Measurements from ENCODE around the gene RNF220. TPM values are rescaled to one million over a fixed set of nuclear protein-coding genes. Genes with fewer than 3 reads are reported as not detected.

Gene RNF220
- total and polyA plus RNA-seq, 2 of the 13 experiments (the other 11 are each of a cell fraction or from before 2014, with no cell fraction given) = 48.2 to 72.1 TPM

DNA sequence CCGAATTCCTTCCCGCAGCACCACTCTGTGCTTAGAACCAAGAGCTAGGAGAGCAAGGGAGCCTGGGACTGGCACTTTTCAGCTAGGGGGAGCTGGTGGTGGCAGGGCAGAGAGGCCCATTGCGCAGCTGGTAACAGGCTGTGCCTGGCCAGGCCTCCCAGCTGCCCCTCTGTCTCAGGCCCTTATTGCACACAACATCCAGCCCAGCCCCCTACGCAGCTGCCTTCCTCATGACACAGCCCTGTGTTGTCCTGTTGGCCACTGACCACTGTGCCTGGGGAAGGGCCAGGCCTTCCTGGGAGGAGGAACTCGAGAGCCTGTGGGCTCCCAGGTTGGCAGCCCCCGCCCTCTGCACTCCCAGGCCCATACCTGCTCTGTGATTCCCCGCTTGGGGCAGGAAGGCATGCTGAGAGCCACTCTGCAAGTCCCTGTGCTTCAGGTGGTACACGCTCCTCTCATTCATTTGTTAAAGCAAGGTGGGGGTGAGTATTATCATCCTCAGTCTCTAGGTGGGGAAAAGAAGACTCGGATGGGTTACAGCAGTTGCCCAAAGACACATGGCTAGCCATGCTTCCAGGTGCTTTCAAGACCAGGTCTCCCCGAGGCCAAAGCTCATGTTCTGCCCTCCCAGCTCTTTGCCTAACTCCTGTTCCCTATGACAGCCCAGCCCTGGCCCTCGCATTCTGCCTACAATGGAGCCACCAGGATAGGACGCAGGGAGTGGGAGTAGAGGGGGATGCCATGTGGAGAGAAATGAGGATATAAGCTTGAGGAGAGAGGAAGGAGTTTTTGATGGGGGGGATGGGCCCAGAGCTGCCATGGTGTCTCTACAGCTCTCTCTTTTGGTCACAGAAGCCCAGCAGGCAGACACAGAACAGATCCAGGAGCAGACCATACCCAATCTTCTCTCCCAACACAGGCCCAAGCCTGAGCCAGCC is 187.4 kb downstream of the RNF220 start (continued):
- TF ChIP-seq, protein P1, sequence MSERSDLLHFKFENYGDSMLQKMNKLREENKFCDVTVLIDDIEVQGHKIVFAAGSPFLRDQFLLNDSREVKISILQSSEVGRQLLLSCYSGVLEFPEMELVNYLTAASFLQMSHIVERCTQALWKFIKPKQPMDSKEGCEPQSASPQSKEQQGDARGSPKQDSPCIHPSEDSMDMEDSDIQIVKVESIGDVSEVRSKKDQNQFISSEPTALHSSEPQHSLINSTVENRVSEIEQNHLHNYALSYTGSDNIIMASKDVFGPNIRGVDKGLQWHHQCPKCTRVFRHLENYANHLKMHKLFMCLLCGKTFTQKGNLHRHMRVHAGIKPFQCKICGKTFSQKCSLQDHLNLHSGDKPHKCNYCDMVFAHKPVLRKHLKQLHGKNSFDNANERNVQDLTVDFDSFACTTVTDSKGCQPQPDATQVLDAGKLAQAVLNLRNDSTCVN (CRISPR knock-in tag; IDR thresholded peaks at IDR 0.05; ENCODE audit: borderline replicate concordance) = no peak
- TF ChIP-seq ZNF720 (CRISPR knock-in tag; IDR thresholded peaks at IDR 0.05) (no peak), SATB2 (CRISPR knock-in tag; IDR thresholded peaks at IDR 0.05) (no peak), ZNF775 (CRISPR knock-in tag; IDR thresholded peaks at IDR 0.05; ENCODE audit: borderline replicate concordance) (no peak)
- TF ChIP-seq, protein P2, sequence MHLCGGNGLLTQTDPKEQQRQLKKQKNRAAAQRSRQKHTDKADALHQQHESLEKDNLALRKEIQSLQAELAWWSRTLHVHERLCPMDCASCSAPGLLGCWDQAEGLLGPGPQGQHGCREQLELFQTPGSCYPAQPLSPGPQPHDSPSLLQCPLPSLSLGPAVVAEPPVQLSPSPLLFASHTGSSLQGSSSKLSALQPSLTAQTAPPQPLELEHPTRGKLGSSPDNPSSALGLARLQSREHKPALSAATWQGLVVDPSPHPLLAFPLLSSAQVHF (CRISPR knock-in tag; IDR thresholded peaks at IDR 0.05) = no peak

DNA sequence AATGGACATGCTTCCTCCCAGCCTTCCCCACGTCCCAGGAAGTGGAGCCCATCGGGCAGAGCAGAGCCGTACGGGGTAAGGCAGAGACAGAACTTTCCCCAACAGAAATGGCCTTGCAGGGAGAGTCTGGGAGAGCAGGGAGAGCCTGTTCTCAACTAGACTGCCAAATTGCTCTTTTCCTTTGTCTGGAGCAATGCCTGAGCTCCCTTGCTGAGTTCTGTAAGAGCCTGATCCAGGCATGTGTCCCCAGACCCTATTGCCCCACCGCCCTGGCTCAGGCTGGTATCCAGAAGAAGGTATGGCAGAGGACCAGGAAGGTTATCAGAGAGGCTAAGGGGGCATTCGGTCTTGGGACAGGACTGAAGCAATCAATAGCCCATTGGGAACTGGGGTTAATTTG is 189.3 kb downstream of the RNF220 start:
- DNase-seq (ENCODE audit: low spot score) = no peak
- no peak overlapping the region for H3K27ac ChIP-seq (ENCODE audit: extremely low read length, insufficient read depth, low read length)
- 69% methylated on average over 6 of the region's 6 CpGs for WGBS (ENCODE audit: low lambda C conversion rate)
- CTCF ChIA-PET (ENCODE audit: low intra/inter-chr PET ratio, low total read pairs) = interaction anchor here (1.2 to 2.8 kb wide), 5 partner anchors 22 to 376 kb away, joined by 3 to 44 read pairs (median 7); no protein-coding TSS in a partner anchor
- POLR2A ChIA-PET = interaction anchor here (1.4 to 1.6 kb wide), 2 partner anchors 28 to 38 kb away, joined by 3 to 6 read pairs; no protein-coding TSS in a partner anchor
- ATAC-seq = peak; percentile 16; the same call in 2 of the 3 replicates
- H3K27me3 ChIP-seq (ENCODE audit: control insufficient read depth in 1 of 2, insufficient read depth in 2 of 2, low read length in 2 of 2) = 0 out of 5 replicates have a peak, but pooled peaks cover 0 to 3% of the 10 kb centered on the region in 2 experiments
- BruUV-seq (replicated peaks) = no TSS peak
- peaks cover 3% of the 10 kb centered on the region; the same call in 1 of the 2 replicates for H4K20me1 ChIP-seq (ENCODE audit: insufficient read depth, low read length)
- H2AFZ ChIP-seq (ENCODE audit: low read length) = no peak overlapping the region
- H3K9me3 ChIP-seq (ENCODE audit: low read length) = no peaks in the 10 kb centered on the region
- no peaks in the 10 kb centered on the region; a peak in 1 of 5 replicates for H3K36me3 ChIP-seq (replicated peaks in 1 of 2; ENCODE audit: control insufficient read depth in 1 of 2, insufficient read depth in 2 of 2, low read length in 2 of 2)
- peaks cover 7% of the 10 kb centered on the region; the same call in 1 of the 2 replicates for H3K4me1 ChIP-seq (ENCODE audit: insufficient read depth, low read length)
- intact Hi-C loops (cut with micrococcal nuclease; ENCODE audit: unreplicated experiment) = loop anchor here (2.0 kb wide), 1 partner anchor 376 kb away; no protein-coding TSS in a partner anchor
- no peaks in the 10 kb centered on the region for H3K79me2 ChIP-seq (ENCODE audit: insufficient read depth, low read length)
- no peak overlapping the region for H3K9ac ChIP-seq (ENCODE audit: insufficient read depth, low read depth, low read length)
- no peak overlapping the region for H3K4me2 ChIP-seq (ENCODE audit: low read depth, low read length)
- H3K4me3 ChIP-seq (replicated peaks in 1 of 3; ENCODE audit: insufficient read depth in 1 of 3, low read depth in 2 of 3, low read length in 3 of 3) = no peak overlapping the region
- no peak for FAIRE-seq
- in situ Hi-C loops (cut with HindIII; ENCODE audit: extremely low pct_ligation_motif_present, low pct_unique_long_range_greater_than_20kb) = loop anchor here (25.0 kb wide), 1 partner anchor 382 kb away; the partner anchor contains the start of gene DMAP1
- TF ChIP-seq, protein P3, sequence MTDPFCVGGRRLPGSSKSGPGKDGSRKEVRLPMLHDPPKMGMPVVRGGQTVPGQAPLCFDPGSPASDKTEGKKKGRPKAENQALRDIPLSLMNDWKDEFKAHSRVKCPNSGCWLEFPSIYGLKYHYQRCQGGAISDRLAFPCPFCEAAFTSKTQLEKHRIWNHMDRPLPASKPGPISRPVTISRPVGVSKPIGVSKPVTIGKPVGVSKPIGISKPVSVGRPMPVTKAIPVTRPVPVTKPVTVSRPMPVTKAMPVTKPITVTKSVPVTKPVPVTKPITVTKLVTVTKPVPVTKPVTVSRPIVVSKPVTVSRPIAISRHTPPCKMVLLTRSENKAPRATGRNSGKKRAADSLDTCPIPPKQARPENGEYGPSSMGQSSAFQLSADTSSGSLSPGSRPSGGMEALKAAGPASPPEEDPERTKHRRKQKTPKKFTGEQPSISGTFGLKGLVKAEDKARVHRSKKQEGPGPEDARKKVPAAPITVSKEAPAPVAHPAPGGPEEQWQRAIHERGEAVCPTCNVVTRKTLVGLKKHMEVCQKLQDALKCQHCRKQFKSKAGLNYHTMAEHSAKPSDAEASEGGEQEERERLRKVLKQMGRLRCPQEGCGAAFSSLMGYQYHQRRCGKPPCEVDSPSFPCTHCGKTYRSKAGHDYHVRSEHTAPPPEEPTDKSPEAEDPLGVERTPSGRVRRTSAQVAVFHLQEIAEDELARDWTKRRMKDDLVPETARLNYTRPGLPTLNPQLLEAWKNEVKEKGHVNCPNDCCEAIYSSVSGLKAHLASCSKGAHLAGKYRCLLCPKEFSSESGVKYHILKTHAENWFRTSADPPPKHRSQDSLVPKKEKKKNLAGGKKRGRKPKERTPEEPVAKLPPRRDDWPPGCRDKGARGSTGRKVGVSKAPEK (CRISPR knock-in tag; IDR thresholded peaks at IDR 0.05; ENCODE audit: borderline replicate concordance) = no peak
